CD14-positive monocyte (primary cell): ENCODE results near the gene ZNF76. TPM values are rescaled to one million over a fixed set of nuclear protein-coding genes. Genes with fewer than 3 reads are reported as not detected.

ENCODE experiments used
- DNase-seq, 3 donors: peaks; one replicate each; pipeline ENCODE4 v3.0.0-alpha.2; 2011 to 2022
- H2AFZ ChIP-seq: 2 replicates; pipeline ENCODE4 v1.6.0; 2012; ENCODE audit warnings: mild to moderate bottlenecking, low read depth, low read length, inconsistent platforms; ENCODE audit not compliant: insufficient read depth, poor library complexity, severe bottlenecking
- H3K27ac ChIP-seq, 2 donors: 1 replicate in 1 of 2; 2 replicates in 1 of 2; pipeline ENCODE4 v1.5.1; 2012 to 2013; ENCODE audit warnings: low read length in 2 of 2, control low read depth in 1 of 2, inconsistent platforms in 1 of 2, low read depth in 1 of 2, mild to moderate bottlenecking in 1 of 2
- H3K27me3 ChIP-seq, 2 donors: one replicate each; pipeline versions ENCODE4 v1.6.0 to v1.6.1; 2011 to 2013; ENCODE audit warnings: low read length in 2 of 2; ENCODE audit not compliant: control insufficient read depth in 2 of 2, insufficient read depth in 2 of 2
- H3K36me3 ChIP-seq, 2 donors: replicated peaks in 1 of 2; 1 replicate in 1 of 2; 2 replicates in 1 of 2; pipeline versions ENCODE4 v1.5.1 to v1.6.1; 2012 to 2013; ENCODE audit warnings: low read length in 2 of 2, control low read depth in 1 of 2, inconsistent platforms in 1 of 2, mild to moderate bottlenecking in 1 of 2; ENCODE audit not compliant: insufficient read depth in 2 of 2, control insufficient read depth in 1 of 2
- H3K4me1 ChIP-seq, 2 donors: 1 replicate in 1 of 2; 2 replicates in 1 of 2; pipeline versions ENCODE4 v1.5.1 to v1.6.1; 2012 to 2013; ENCODE audit warnings: low read length in 2 of 2, control low read depth in 1 of 2, inconsistent platforms in 1 of 2, mild to moderate bottlenecking in 1 of 2, moderate library complexity in 1 of 2; ENCODE audit not compliant: insufficient read depth in 2 of 2, control insufficient read depth in 1 of 2
- H3K4me2 ChIP-seq: replicated peaks from 2 replicates; pipeline ENCODE3; 2012; ENCODE audit warnings: low read length, moderate library complexity, mild to moderate bottlenecking; ENCODE audit not compliant: poor library complexity, severe bottlenecking; ENCODE audit errors: extremely low read depth
- H3K4me3 ChIP-seq, 3 experiments: fragments of 200-600 bp in 1 of 3; sonication (generic) in 1 of 3; replicated peaks in 1 of 3; 1 replicate in 2 of 3; 2 replicates in 1 of 3; pipeline ENCODE4 v1.5.1; 2011 to 2013; ENCODE audit warnings: low read length in 3 of 3, mild to moderate bottlenecking in 3 of 3, control low read depth in 2 of 3, low read depth in 2 of 3, inconsistent platforms in 1 of 3, moderate library complexity in 1 of 3
- H3K79me2 ChIP-seq: 2 replicates; pipeline ENCODE4 v1.6.0; 2012; ENCODE audit warnings: mild to moderate bottlenecking, control low read depth, inconsistent platforms, low read length, moderate library complexity; ENCODE audit not compliant: insufficient read depth
- H3K9ac ChIP-seq: 2 replicates; pipeline ENCODE4 v1.6.0; 2017; ENCODE audit warnings: low read length, mild to moderate bottlenecking; ENCODE audit not compliant: insufficient read depth, poor library complexity, severe bottlenecking
- H3K9me3 ChIP-seq, 2 donors: replicated peaks in 1 of 2; 1 replicate in 1 of 2; 2 replicates in 1 of 2; pipeline versions ENCODE4 v1.5.1 to v1.6.1; 2012 to 2013; ENCODE audit warnings: low read length in 2 of 2, control low read depth in 1 of 2; ENCODE audit not compliant: control insufficient read depth in 1 of 2, insufficient read depth in 1 of 2
- H4K20me1 ChIP-seq: 2 replicates; pipeline ENCODE4 v1.6.0; 2012; ENCODE audit warnings: mild to moderate bottlenecking, low read length, control low read depth, moderate library complexity; ENCODE audit not compliant: insufficient read depth
- H3K27ac Mint-ChIP-seq, 7 donors: one replicate each; pipeline ENCODE4 v1.8.0; 2020; ENCODE audit warnings: mild to moderate bottlenecking in 7 of 7, mixed read lengths in 7 of 7, moderate library complexity in 6 of 7, inconsistent platforms in 2 of 7
- H3K27me3 Mint-ChIP-seq, 3 donors: one replicate each; pipeline ENCODE4 v1.8.0; 2021 to 2022; ENCODE audit warnings: low read depth in 3 of 3, mild to moderate bottlenecking in 3 of 3, mixed read lengths in 3 of 3, moderate library complexity in 3 of 3, inconsistent platforms in 1 of 3
- H3K36me3 Mint-ChIP-seq, 2 donors: one replicate each; pipeline ENCODE4 v1.8.0; 2020; ENCODE audit warnings: mixed read lengths in 2 of 2, inconsistent platforms in 1 of 2, mild to moderate bottlenecking in 1 of 2
- H3K4me1 Mint-ChIP-seq: one replicate; pipeline ENCODE4 v1.8.0; 2020; ENCODE audit warnings: mild to moderate bottlenecking, mixed read lengths
- H3K4me3 Mint-ChIP-seq, 2 donors: one replicate each; pipeline ENCODE4 v1.8.0; 2020; ENCODE audit warnings: mild to moderate bottlenecking in 2 of 2, mixed read lengths in 2 of 2, moderate library complexity in 1 of 2
- H3K9me3 Mint-ChIP-seq, 7 donors: one replicate each; pipeline ENCODE4 v1.8.0; 2020 to 2022; ENCODE audit warnings: mixed read lengths in 7 of 7, mild to moderate bottlenecking in 6 of 7, moderate library complexity in 6 of 7, inconsistent platforms in 2 of 7
- CTCF ChIP-seq: fragments of 200-600 bp; IDR thresholded peaks from one replicate; pipeline ENCODE4 v1.8.0; 2022; ENCODE audit warnings: antibody characterized with exemption, mild to moderate bottlenecking
- WGBS: methylation state at CpG from one replicate; pipeline ENCODE4 v1.1.5; 2013; ENCODE audit warnings: missing lambda C conversion rate; ENCODE audit not compliant: insufficient coverage; 5-methylcytosine and 5-hydroxymethylcytosine counted together
- intact Hi-C, 2 donors: fragments of 100-400 bp; cut with micrococcal nuclease; formaldehyde crosslinking; loops; one replicate each; pipeline versions ENCODE4 v1.15.0 to v1.15.1; 2023
- polyA plus RNA-seq, 3 donors: library from polyadenylated mRNA; depleted of rRNA in 1 of 3; unstranded in 2 of 3; stranded (reverse) in 1 of 3; fragments of 300-500 nt in 2 of 3; fragments of >200 nt in 1 of 3; fragmentation: Illumina TruSeq in 2 of 3; gene quantifications; 1 replicate in 2 of 3; 2 replicates in 1 of 3; pipeline ENCODE4 v1.2.3, GENCODE V29; 2012 to 2021

Gene ZNF76
- polyA plus RNA-seq, 3 donors = 6.8 to 49.7 (median 9.6) TPM

GRCh38 chr6:35272005-35272404, 12.5 kb downstream of the ZNF76 start:
- H3K4me2 ChIP-seq = no peak overlapping the region
- intact Hi-C loops = no loop called here
- no peaks in the 10 kb centered on the region for H3K27me3 ChIP-seq
- peaks cover 3 to 4% of the 10 kb centered on the region in 2 donors for H3K36me3 ChIP-seq
- no peak overlapping the region for H3K27ac ChIP-seq
- Mint-ChIP-seq H3K4me1 (peaks cover 12% of the 10 kb centered on the region), H3K27me3 (no peaks in the 10 kb centered on the region), H3K36me3 (peaks cover 10 to 12% of the 10 kb centered on the region in 2 donors), H3K4me3 (no peak overlapping the region), H3K9me3 (peaks cover 0 to 3% (median 0%) of the 10 kb centered on the region in 7 donors), H3K27ac (peak overlapping the region in 1 of 7 donors; percentile 45)
- 100% methylated on average over 1 of the region's 2 CpGs for WGBS
- peaks cover 12% of the 10 kb centered on the region for H4K20me1 ChIP-seq
- H3K9me3 ChIP-seq = no peaks in the 10 kb centered on the region
- TF ChIP-seq CTCF = no peak
- no peak overlapping the region for H3K4me3 ChIP-seq
- no peaks in the 10 kb centered on the region for H3K79me2 ChIP-seq
- no peak for DNase-seq
- no peak overlapping the region for H2AFZ ChIP-seq
- H3K4me1 ChIP-seq = no peaks in the 10 kb centered on the region
- H3K9ac ChIP-seq = no peak overlapping the region

- H3K27me3 Mint-ChIP-seq = no peaks in the 10 kb centered on the region
- Histone ChIP-seq H3K9ac (no peak overlapping the region), H3K79me2 (no peaks in the 10 kb centered on the region), H4K20me1 (peaks cover 12% of the 10 kb centered on the region), H3K9me3 (no peaks in the 10 kb centered on the region), H2AFZ (no peak overlapping the region), H3K4me2 (no peak overlapping the region), H3K27me3 (no peaks in the 10 kb centered on the region), H3K27ac (no peak overlapping the region), H3K36me3 (peaks cover 0 to 9% of the 10 kb centered on the region in 2 donors), H3K4me3 (no peak overlapping the region), H3K4me1 (no peaks in the 10 kb centered on the region)
- intact Hi-C loops = no loop called here
- no peak for TF ChIP-seq CTCF
- peaks cover 12% of the 10 kb centered on the region for H3K4me1 Mint-ChIP-seq
- peaks cover 8 to 15% of the 10 kb centered on the region in 2 donors for H3K36me3 Mint-ChIP-seq
- WGBS = no CpG with 5 or more reads among the region's 4 CpGs
- H3K4me3 Mint-ChIP-seq = no peak overlapping the region
- H3K27ac Mint-ChIP-seq = no peak overlapping the region
- peaks cover 0 to 3% (median 0%) of the 10 kb centered on the region in 7 donors for H3K9me3 Mint-ChIP-seq
- DNase-seq = no peak
These were observed 14.5 kb downstream of the ZNF76 start for GRCh38 chr6:35273822-35274559.
